Spleen (tissue), 11 donors: ENCODE results near the gene SCUBE2. TPM values are rescaled to one million over a fixed set of nuclear protein-coding genes. Genes with fewer than 3 reads are reported as not detected.

Experiments
- DNase-seq: peaks from one replicate; pipeline ENCODE4 v3.0.0-alpha.2; 2020
- H3K27ac ChIP-seq, 8 donors: fragments of 200-600 bp; sonication (generic) in 7 of 8; 1 replicate in 4 of 8; 2 replicates in 4 of 8; pipeline versions ENCODE4 v1.5.0 to v1.8.0; 2016 to 2021; ENCODE audit warnings: inconsistent platforms in 4 of 8, mild to moderate bottlenecking in 4 of 8, moderate library complexity in 1 of 8
- H3K27me3 ChIP-seq, 7 donors: fragments of 200-600 bp; sonication (generic) in 6 of 7; replicated peaks in 1 of 7; 1 replicate in 4 of 7; 2 replicates in 3 of 7; pipeline versions ENCODE4 v1.5.0 to v1.8.0; 2016 to 2021; ENCODE audit warnings: inconsistent platforms in 3 of 7, mild to moderate bottlenecking in 1 of 7
- H3K36me3 ChIP-seq, 6 donors: fragments of 200-600 bp; sonication (generic) in 5 of 6; 1 replicate in 4 of 6; 2 replicates in 2 of 6; pipeline versions ENCODE4 v1.5.0 to v1.8.0; 2016 to 2021; ENCODE audit warnings: inconsistent platforms in 2 of 6
- H3K4me1 ChIP-seq, 6 donors: fragments of 200-600 bp; sonication (generic) in 5 of 6; 1 replicate in 3 of 6; 2 replicates in 3 of 6; pipeline versions ENCODE4 v1.5.0 to v1.8.0; 2016 to 2021; ENCODE audit warnings: inconsistent platforms in 3 of 6
- H3K4me3 ChIP-seq, 8 donors: fragments of 200-600 bp; sonication (generic) in 7 of 8; 1 replicate in 4 of 8; 2 replicates in 4 of 8; pipeline versions ENCODE4 v1.5.0 to v1.8.0; 2016 to 2021; ENCODE audit warnings: inconsistent platforms in 4 of 8, mild to moderate bottlenecking in 4 of 8, moderate library complexity in 2 of 8
- H3K9me3 ChIP-seq, 8 donors: fragments of 200-600 bp; sonication (generic) in 7 of 8; 1 replicate in 4 of 8; 2 replicates in 4 of 8; pipeline versions ENCODE4 v1.5.0 to v1.8.0; 2016 to 2021; ENCODE audit warnings: inconsistent platforms in 4 of 8
- POLR2A ChIP-seq, 3 donors: fragments of 450-650 bp; IDR thresholded peaks; one replicate each; pipeline ENCODE4 v1.5.1; 2017; ENCODE audit warnings: antibody characterized with exemption in 3 of 3, mild to moderate bottlenecking in 1 of 3
- POLR2AphosphoS5 ChIP-seq, 3 donors: sonication (generic); formaldehyde crosslinking; IDR thresholded peaks; one replicate each; pipeline ENCODE4 v1.5.1; 2017; ENCODE audit warnings: antibody characterized with exemption in 3 of 3
- WGBS, 5 donors: extraction: QIAGEN DNeasy Blood & Tissue Kit in 3 of 5; methylation state at CpG; one replicate each; pipeline versions ENCODE4 v1.1.5 to v1.1.7; 2013 to 2018; 5-methylcytosine and 5-hydroxymethylcytosine counted together
- intact Hi-C: fragments of 100-400 bp; cut with DNase I; formaldehyde crosslinking; loops from one replicate; pipeline ENCODE4 v1.15.0; 2023; ENCODE audit warnings: low total_unique reads
- polyA plus RNA-seq, 3 donors: library from polyadenylated mRNA; stranded (reverse); fragments of 200-250 nt; gene quantifications; one replicate each; pipeline ENCODE4 v1.2.1, GENCODE V29; 2013
- total RNA-seq, 7 donors: library from RNA; depleted of rRNA in 3 of 7; stranded (reverse); fragments of >200 nt in 3 of 7; fragmentation: NEBNext Ultra II Directional in 4 of 7; extraction: Animal tissue kit (Norgen Biotek cat#: 25700) in 4 of 7; gene quantifications; one replicate each; pipeline versions ENCODE4 v1.1.0 to v1.2.1, GENCODE V29; 2016 to 2021
- TF ChIP-seq, protein P1 (sequence below), 11 experiments: fragments of 200-600 bp in 7 of 11; fragments of 450-650 bp in 4 of 11; sonication (generic) in 4 of 11; IDR thresholded peaks in 8 of 11; conservative IDR thresholded peaks in 3 of 11; 1 replicate in 7 of 11; 2 replicates in 4 of 11; pipeline versions ENCODE4 v1.4.0 to v1.8.0; 2016 to 2021; ENCODE audit warnings: antibody characterized with exemption in 11 of 11, inconsistent platforms in 4 of 11, mild to moderate bottlenecking in 1 of 11
- donor health status: healthy with polysubstance abuse.
- donor health status: DM: no; HTN: no; CAD: no; lungs with moderate emphysema.
- donor health status: DM: no; HTN: no; CAD: no.
- donor health status: Bipolar disorder and iron deficiency.
- donor health status: healthy.
- donor health status: DM: no; HTN: no; CAD: no.
- donor health status: DM: yes; HTN: yes; CAD: no.

SCUBE2 gene
- total and polyA plus RNA-seq, 10 donors, result 2.4 to 28.6 (median 5.7) TPM

DNA sequence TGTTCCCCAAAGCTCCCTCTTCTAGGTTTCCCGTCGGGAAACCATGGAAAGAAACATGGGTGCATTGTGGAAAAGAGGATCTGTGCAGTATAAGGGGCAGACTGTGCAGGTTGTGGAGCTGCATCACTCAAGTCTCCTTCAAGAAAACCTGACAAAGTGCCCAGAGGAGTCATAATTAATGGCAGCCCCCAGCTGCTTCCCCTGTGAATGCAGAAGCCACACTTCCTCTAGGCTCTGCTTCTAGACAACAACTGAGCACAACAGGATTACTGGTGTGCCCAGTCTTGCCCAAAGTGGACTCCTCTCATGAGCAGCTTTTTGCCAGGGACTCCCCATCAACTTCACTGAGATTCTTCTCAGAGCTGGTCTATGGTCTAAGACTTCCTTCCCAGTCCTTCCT, 42.6 kb upstream of the SCUBE2 start:
- Histone ChIP-seq H3K9me3 (no peaks in the 10 kb centered on the region), H3K4me3 (no peak overlapping the region), H3K4me1 (peaks cover 1 to 19% (median 11%) of the 10 kb centered on the region in 6 donors), H3K27ac (no peak overlapping the region), H3K27me3 (no peaks in the 10 kb centered on the region), H3K36me3 (peaks cover 0 to 48% (median 4%) of the 10 kb centered on the region in 6 donors)
- no peak for DNase-seq
- TF ChIP-seq POLR2A (IDR thresholded peaks at IDR 0.05) (no peak), POLR2AphosphoS5 (IDR thresholded peaks at IDR 0.05) (no peak)
- TF ChIP-seq, protein P1, sequence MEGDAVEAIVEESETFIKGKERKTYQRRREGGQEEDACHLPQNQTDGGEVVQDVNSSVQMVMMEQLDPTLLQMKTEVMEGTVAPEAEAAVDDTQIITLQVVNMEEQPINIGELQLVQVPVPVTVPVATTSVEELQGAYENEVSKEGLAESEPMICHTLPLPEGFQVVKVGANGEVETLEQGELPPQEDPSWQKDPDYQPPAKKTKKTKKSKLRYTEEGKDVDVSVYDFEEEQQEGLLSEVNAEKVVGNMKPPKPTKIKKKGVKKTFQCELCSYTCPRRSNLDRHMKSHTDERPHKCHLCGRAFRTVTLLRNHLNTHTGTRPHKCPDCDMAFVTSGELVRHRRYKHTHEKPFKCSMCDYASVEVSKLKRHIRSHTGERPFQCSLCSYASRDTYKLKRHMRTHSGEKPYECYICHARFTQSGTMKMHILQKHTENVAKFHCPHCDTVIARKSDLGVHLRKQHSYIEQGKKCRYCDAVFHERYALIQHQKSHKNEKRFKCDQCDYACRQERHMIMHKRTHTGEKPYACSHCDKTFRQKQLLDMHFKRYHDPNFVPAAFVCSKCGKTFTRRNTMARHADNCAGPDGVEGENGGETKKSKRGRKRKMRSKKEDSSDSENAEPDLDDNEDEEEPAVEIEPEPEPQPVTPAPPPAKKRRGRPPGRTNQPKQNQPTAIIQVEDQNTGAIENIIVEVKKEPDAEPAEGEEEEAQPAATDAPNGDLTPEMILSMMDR (IDR thresholded peaks at IDR 0.05 in 8 of 11, conservative IDR thresholded peaks at IDR 0.05 in 3 of 11), result no peak
- WGBS, 5 donors, result 91 to 100% (median 95%) methylated on average over 2 of the region's 2 CpGs
- intact Hi-C loops, result no loop called here

DNA sequence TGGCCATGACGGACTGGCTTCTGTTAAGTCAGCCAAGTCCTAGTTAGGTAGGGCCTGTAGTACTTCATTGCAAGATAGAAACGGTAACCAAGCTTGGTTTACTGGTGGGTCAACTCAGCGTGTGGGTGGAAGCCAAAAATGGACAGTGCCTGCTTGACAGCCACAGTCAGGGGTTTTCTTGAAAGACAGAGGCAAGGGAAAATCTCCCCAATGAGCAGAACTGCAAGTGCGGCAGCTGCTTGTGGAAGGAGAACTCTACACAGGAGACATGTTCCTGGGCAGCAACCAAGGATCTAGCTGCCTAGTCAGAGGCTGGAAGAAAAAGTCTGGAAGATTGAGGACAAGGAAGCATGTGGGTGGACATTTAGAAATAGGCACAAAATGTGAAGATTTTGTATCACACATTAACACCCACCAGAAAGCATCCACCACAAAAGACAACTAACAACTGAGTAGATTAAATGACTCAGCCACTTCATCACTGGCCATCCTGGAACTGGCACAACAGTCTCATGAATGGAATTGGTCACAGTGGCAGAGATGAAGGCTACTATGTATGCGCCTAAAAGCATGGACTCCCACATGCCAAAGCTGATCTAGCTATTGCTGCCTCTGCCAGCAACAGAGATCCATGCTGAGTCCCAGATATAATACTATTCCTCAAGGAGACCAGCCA, 40.9 kb upstream of the SCUBE2 start:
- no peak for TF ChIP-seq POLR2AphosphoS5 (IDR thresholded peaks at IDR 0.05)
- TF ChIP-seq, protein P1 (IDR thresholded peaks at IDR 0.05 in 8 of 11, conservative IDR thresholded peaks at IDR 0.05 in 3 of 11), result no peak
- TF ChIP-seq POLR2A (IDR thresholded peaks at IDR 0.05), result no peak
- intact Hi-C loops, result no loop called here
- WGBS, 5 donors, result 76 to 96% (median 95%) methylated on average over 5 of the region's 5 CpGs
- no peak for DNase-seq
- no peak overlapping the region for H3K4me3 ChIP-seq
- H3K4me1 ChIP-seq, result peaks cover 0 to 3% (median 1%) of the 10 kb centered on the region in 6 donors
- no peaks in the 10 kb centered on the region for H3K9me3 ChIP-seq
- H3K36me3 ChIP-seq, result peaks cover 0 to 32% (median 0%) of the 10 kb centered on the region in 6 donors
- no peaks in the 10 kb centered on the region for H3K27me3 ChIP-seq
- H3K27ac ChIP-seq, result no peak overlapping the region

DNA sequence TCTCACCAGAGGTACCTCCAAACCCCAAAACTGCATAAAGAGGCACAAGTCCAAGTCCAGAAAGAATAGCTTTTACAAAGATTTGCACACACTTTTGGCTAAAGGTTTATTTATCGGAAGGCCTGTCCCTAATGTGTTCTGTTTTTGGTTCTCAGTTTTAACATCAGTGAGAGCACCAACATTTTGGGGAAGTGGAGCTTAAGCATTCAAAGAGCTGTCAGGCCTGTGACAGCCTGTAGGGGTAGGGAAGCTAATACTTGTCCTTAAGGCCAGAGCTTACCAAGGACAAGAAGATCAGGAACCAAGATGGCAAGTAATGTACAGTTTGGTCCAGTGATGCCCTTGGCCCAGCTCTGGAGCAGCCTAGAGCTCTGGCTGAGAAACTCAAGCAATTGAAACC, 38.9 kb upstream of the SCUBE2 start:
- TF ChIP-seq, protein P1 (IDR thresholded peaks at IDR 0.05 in 8 of 11, conservative IDR thresholded peaks at IDR 0.05 in 3 of 11), result peak in 2 of 11 experiments; percentile 7 to 18
- TF ChIP-seq POLR2AphosphoS5 (IDR thresholded peaks at IDR 0.05), result no peak
- Histone ChIP-seq H3K27me3 (no peaks in the 10 kb centered on the region), H3K4me1 (no peaks in the 10 kb centered on the region)

DNA sequence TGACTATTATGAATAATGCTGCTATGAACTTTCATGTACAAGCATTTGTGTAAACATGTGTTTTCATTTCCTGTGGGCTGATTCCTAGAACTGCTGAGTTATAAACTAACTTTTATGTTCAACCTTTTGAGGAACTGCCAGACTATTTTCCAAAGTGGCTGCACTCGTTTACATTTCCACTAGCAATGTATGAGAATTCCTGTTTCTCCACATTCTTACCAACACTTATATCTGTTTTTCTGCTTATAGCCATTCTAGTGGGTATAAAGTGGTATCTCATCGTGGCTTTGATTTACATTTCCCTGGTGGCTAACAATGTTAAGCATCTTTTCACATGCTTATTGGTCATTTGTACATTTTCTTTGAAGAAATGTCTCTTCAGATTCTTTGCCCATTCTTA, 35.2 kb upstream of the SCUBE2 start:
- H3K4me1 ChIP-seq, result no peaks in the 10 kb centered on the region
- WGBS, 5 donors, result 42 to 59% (median 53%) methylated on average over 2 of the region's 2 CpGs
- H3K27ac ChIP-seq, result no peak overlapping the region
- no peaks in the 10 kb centered on the region for H3K9me3 ChIP-seq
- peaks cover 0 to 6% (median 0%) of the 10 kb centered on the region in 6 donors for H3K36me3 ChIP-seq
- intact Hi-C loops, result no loop called here
- H3K27me3 ChIP-seq, result no peaks in the 10 kb centered on the region
- TF ChIP-seq, protein P1 (IDR thresholded peaks at IDR 0.05 in 8 of 11, conservative IDR thresholded peaks at IDR 0.05 in 3 of 11), result no peak
- no peak for TF ChIP-seq POLR2A (IDR thresholded peaks at IDR 0.05)
- TF ChIP-seq POLR2AphosphoS5 (IDR thresholded peaks at IDR 0.05), result no peak
- no peak for DNase-seq
- H3K4me3 ChIP-seq, result no peak overlapping the region

More for the DNA sequence above, 38.9 kb upstream of the SCUBE2 start:
- WGBS, 5 donors, result 75 to 80% (median 76%) methylated on average over 1 of the region's 1 CpG
- no peak overlapping the region for H3K4me3 ChIP-seq
- peaks cover 0 to 15% (median 0%) of the 10 kb centered on the region in 6 donors for H3K36me3 ChIP-seq
- H3K27ac ChIP-seq, result no peak overlapping the region
- DNase-seq, result no peak
- no peaks in the 10 kb centered on the region for H3K9me3 ChIP-seq
- intact Hi-C loops, result no loop called here
